PC-9 (cell line): ENCODE measurements around the gene FBLN2.

Source experiments
- EZH2 ChIP-seq: fragments of 200-600 bp; sonication (generic); IDR thresholded peaks from 2 replicates; pipeline ENCODE4 v1.8.0; 2017; ENCODE audit warnings: antibody characterized with exemption, low read depth
- TF ChIP-seq, protein P1 (sequence below): fragments of 200-600 bp; sonication (generic); conservative IDR thresholded peaks from 2 replicates; pipeline ENCODE4 v1.6.1; 2017; ENCODE audit warnings: mixed run types, antibody characterized with exemption, mild to moderate bottlenecking, moderate library complexity

DNA sequence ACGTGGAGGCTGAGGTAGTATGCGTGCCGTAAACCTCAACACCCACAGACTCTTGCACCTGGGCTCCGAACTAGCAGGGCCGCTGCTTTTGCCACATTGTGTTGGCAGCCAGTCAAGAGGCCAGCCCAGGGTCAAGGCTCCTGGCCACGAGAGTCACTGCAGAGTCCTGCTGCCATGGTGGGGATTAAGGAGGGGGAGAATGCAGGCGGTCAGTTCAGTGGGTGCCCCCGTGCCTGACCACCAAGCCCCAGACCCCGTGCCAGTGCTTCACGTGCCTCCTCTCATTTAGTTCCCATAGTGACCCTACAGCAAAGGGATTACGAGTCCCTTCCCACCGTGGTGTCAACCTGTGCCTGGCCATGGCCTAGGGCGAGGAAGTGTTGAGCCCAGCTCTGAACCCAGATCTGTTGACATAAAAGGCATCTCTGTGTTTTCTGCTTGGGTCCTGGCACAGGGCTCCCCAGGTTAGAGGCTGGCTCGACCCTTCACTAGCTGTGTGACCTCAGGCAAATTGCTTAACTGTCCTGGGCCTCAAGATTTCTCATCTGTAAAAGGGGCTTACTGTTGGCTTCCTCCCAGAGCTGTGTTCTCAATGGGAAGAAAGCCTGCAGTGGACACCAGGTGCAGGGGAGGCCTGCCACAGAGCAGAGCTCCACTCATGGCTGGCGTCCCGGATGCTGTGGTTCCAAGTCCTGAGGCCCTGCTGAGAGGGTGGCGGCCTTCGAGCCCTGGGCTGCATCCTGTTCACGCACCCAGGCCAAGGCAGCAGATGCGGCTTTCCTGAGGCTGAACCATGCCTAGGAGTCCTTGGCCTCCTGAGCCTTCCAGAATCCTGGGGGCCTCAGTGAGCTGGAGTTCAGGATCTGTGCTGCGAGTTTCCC lies 32.8 kb downstream of the FBLN2 start:
- TF ChIP-seq, protein P1, sequence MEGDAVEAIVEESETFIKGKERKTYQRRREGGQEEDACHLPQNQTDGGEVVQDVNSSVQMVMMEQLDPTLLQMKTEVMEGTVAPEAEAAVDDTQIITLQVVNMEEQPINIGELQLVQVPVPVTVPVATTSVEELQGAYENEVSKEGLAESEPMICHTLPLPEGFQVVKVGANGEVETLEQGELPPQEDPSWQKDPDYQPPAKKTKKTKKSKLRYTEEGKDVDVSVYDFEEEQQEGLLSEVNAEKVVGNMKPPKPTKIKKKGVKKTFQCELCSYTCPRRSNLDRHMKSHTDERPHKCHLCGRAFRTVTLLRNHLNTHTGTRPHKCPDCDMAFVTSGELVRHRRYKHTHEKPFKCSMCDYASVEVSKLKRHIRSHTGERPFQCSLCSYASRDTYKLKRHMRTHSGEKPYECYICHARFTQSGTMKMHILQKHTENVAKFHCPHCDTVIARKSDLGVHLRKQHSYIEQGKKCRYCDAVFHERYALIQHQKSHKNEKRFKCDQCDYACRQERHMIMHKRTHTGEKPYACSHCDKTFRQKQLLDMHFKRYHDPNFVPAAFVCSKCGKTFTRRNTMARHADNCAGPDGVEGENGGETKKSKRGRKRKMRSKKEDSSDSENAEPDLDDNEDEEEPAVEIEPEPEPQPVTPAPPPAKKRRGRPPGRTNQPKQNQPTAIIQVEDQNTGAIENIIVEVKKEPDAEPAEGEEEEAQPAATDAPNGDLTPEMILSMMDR = no peak
- TF ChIP-seq EZH2 = no peak
